GM12878 (cell line): ENCODE data around the gene SPATA32. TPM values are rescaled to one million over a fixed set of nuclear protein-coding genes. Genes with fewer than 3 reads are reported as not detected.

Source experiments
- BACH1 ChIP-seq: fragments of 450-650 bp; IDR thresholded peaks from 2 replicates; pipeline ENCODE4 v1.6.1; 2017; ENCODE audit warnings: mild to moderate bottlenecking, borderline replicate concordance
- BHLHE40 ChIP-seq, 2 experiments: fragments of 450-650 bp in 1 of 2; IDR thresholded peaks; 2 replicates each; pipeline ENCODE4 v1.6.1; 2011 to 2017; ENCODE audit warnings: low read depth in 2 of 2, borderline replicate concordance in 1 of 2, improper control_type of control experiment in 1 of 2, low read length in 1 of 2, mild to moderate bottlenecking in 1 of 2
- CBX3 ChIP-seq: fragments of 200-600 bp; sonication (generic); IDR thresholded peaks from 2 replicates; pipeline ENCODE4 v1.6.1; 2016; ENCODE audit warnings: low read depth, borderline replicate concordance
- EP300 ChIP-seq, 2 experiments: fragments of 150-350 bp in 1 of 2; IDR thresholded peaks; 2 replicates each; pipeline ENCODE4 v1.6.1; 2011 to 2012; ENCODE audit warnings: low read depth in 2 of 2, low read length in 2 of 2, borderline replicate concordance in 1 of 2, improper control_type of control experiment in 1 of 2, inconsistent platforms in 1 of 2; ENCODE audit not compliant: control insufficient read depth in 1 of 2
- ETV6 ChIP-seq, 2 experiments: fragments of 450-650 bp in 1 of 2; IDR thresholded peaks in 1 of 2; conservative IDR thresholded peaks in 1 of 2; 2 replicates each; pipeline ENCODE4 v1.6.1; 2014; ENCODE audit warnings: antibody characterized with exemption in 1 of 2, borderline replicate concordance in 1 of 2, low read depth in 1 of 2, mild to moderate bottlenecking in 1 of 2, moderate library complexity in 1 of 2
- MTA2 ChIP-seq: fragments of 450-650 bp; IDR thresholded peaks from 2 replicates; pipeline ENCODE4 v1.6.1; 2016; ENCODE audit warnings: low read depth, mild to moderate bottlenecking, moderate library complexity
- MXI1 ChIP-seq: fragments of 150-350 bp; IDR thresholded peaks from 2 replicates; pipeline ENCODE4 v1.6.1; 2011; ENCODE audit warnings: low read depth, mild to moderate bottlenecking, inconsistent platforms, low read length, improper control_type of control experiment
- NFYB ChIP-seq: IDR thresholded peaks from 2 replicates; pipeline ENCODE4 v1.6.1; 2011; ENCODE audit warnings: low read depth, mild to moderate bottlenecking, low read length, improper control_type of control experiment, moderate library complexity; ENCODE audit not compliant: insufficient read depth
- NR2F1 ChIP-seq: fragments of 450-650 bp; conservative IDR thresholded peaks from 2 replicates; pipeline ENCODE4 v1.6.1; 2017; ENCODE audit warnings: mild to moderate bottlenecking
- PAX8 ChIP-seq: fragments of 450-650 bp; IDR thresholded peaks from 2 replicates; pipeline ENCODE4 v1.6.1; 2017; ENCODE audit warnings: mild to moderate bottlenecking, moderate library complexity
- SIX5 ChIP-seq: IDR thresholded peaks from 2 replicates; pipeline ENCODE4 v1.6.1; 2011; ENCODE audit warnings: mild to moderate bottlenecking, low read depth, low read length, moderate library complexity; ENCODE audit not compliant: severe bottlenecking
- SMAD1 ChIP-seq: fragments of 450-650 bp; IDR thresholded peaks from 2 replicates; pipeline ENCODE4 v1.6.1; 2018; ENCODE audit warnings: mild to moderate bottlenecking, low read depth; ENCODE audit not compliant: partially characterized antibody
- YY1 ChIP-seq: IDR thresholded peaks from 2 replicates; pipeline ENCODE4 v1.6.1; 2011; ENCODE audit warnings: low read depth, mild to moderate bottlenecking, low read length
- polyA plus RNA-seq, 11 experiments: library from polyadenylated mRNA; depleted of rRNA in 4 of 11; unstranded in 6 of 11; stranded (reverse) in 5 of 11; fragments of >200 nt; fragmentation: Nextera tagmentation in 4 of 11; fragmentation: Illumina TruSeq in 1 of 11; extraction: Ambion mirVana in 4 of 11; extraction: Trizol in 1 of 11; gene quantifications; 1 replicate in 1 of 11; 2 replicates in 10 of 11; pipeline versions ENCODE4 v1.2.1 to v1.2.3, GENCODE V29; 2011 to 2016; ENCODE audit warnings: inconsistent platforms in 2 of 11, missing spikeins in 2 of 11, low read depth in 1 of 11
- total RNA-seq, 4 experiments: library from RNA; depleted of rRNA in 3 of 4; stranded (reverse); fragments of >200 nt in 3 of 4; fragmentation: Illumina TruSeq in 1 of 4; extraction: Trizol in 1 of 4; gene quantifications; 2 replicates each; pipeline versions ENCODE4 v1.2.1 to v1.2.3, GENCODE V29; 2013 to 2021
- TF ChIP-seq, protein P1 (sequence below): IDR thresholded peaks from 2 replicates; pipeline ENCODE4 v1.6.1; 2011; ENCODE audit warnings: borderline replicate concordance, low read depth, mild to moderate bottlenecking, moderate library complexity, low read length; ENCODE audit not compliant: insufficient read depth, poor library complexity, severe bottlenecking
- TF ChIP-seq, protein P2 (sequence below): IDR thresholded peaks from 2 replicates; pipeline ENCODE4 v1.6.1; 2012; ENCODE audit warnings: low read depth, low read length, improper control_type of control experiment
- TF ChIP-seq, protein P3 (sequence below): IDR thresholded peaks from 2 replicates; pipeline ENCODE4 v1.6.1; 2011; ENCODE audit warnings: borderline replicate concordance, low read depth, mild to moderate bottlenecking, moderate library complexity, mixed read lengths, low read length; ENCODE audit not compliant: insufficient read depth; ENCODE audit errors: extremely low read length
- TF ChIP-seq, protein P4 (sequence below): fragments of 450-650 bp; conservative IDR thresholded peaks from 2 replicates; pipeline ENCODE4 v1.6.1; 2017; ENCODE audit warnings: mild to moderate bottlenecking, moderate library complexity
- TF ChIP-seq, protein P5 (sequence below): IDR thresholded peaks from 2 replicates; pipeline ENCODE4 v1.6.1; 2011; ENCODE audit warnings: low read depth, mild to moderate bottlenecking, low read length, moderate library complexity, borderline replicate concordance; ENCODE audit errors: extremely low read depth
- TF ChIP-seq, protein P6 (sequence below): fragments of 450-650 bp; IDR thresholded peaks from 2 replicates; pipeline ENCODE4 v1.6.1; 2017; ENCODE audit warnings: mild to moderate bottlenecking, low read depth, inconsistent platforms; ENCODE audit not compliant: poor library complexity, severe bottlenecking

The SPATA32 gene
- total and polyA plus RNA-seq, 10 of the 15 experiments (the other 5 are each of a cell fraction or from before 2014, with no cell fraction given) = 0.03 to 0.35 (median 0.11) TPM; not detected in 3

DNA sequence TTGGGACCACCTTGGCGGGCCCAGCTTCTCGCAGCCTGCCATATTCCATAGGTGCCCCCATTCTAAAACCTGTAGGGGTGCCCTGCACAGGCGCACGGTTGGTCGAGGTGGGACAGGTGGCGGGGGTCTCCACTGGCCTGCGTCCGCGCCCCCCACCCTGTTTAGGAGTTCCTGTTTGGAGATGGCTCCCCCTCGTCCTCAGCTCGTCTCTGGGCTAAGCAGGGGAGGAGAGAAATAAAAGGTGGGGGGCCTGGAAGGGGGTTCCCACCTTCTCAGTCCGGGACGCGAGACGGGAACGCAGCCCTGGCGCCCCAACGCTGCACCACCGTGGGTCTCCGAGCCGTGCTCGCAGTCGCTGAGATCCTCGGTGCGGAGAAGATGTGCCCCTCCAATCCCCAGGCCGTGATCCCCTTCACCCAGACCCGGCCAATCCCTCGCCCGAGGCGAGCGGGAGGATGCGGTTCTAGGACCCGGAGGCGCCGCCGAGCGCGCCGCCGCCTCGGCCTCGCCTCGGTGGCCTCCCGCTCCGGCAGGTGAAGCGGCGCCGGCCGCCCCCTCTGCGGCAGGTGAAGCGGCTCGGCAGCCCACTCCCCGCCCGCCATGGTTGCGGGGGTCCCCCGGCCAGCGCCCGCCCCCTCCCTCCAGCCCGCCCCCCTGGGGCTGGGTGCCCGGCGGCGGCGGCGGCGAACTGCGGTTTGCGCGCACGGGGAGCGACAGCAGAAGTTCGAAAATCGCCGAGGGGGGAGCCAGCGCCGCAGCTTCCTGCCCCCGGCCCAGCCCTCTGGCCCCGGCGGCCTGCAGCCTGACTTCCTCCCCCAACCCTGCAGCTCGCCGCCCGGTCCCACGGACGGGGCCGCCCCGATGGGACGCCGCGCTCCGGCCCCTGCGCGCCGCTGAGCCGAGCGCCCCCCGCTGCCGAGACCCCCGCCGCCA lies 40.5 kb downstream of the SPATA32 start, which contains the start of gene FMNL1 (continued):
- TF ChIP-seq, protein P1, sequence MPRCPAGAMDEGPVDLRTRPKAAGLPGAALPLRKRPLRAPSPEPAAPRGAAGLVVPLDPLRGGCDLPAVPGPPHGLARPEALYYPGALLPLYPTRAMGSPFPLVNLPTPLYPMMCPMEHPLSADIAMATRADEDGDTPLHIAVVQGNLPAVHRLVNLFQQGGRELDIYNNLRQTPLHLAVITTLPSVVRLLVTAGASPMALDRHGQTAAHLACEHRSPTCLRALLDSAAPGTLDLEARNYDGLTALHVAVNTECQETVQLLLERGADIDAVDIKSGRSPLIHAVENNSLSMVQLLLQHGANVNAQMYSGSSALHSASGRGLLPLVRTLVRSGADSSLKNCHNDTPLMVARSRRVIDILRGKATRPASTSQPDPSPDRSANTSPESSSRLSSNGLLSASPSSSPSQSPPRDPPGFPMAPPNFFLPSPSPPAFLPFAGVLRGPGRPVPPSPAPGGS = no peak
- TF ChIP-seq MTA2 (no peak), ETV6 (conservative IDR thresholded peaks at IDR 0.05 in 1 of 2, IDR thresholded peaks at IDR 0.05 in 1 of 2; ENCODE audit: borderline replicate concordance in 1 of 2, low read depth in 1 of 2) (no peak), NR2F1 (peak; percentile 58), SMAD1 (no peak), BHLHE40 (IDR thresholded peaks at IDR 0.05; ENCODE audit: borderline replicate concordance in 1 of 2, low read depth in 2 of 2, low read length in 1 of 2) (peak; percentile 69 to 92; a peak in 3 of 4 replicates), BACH1 (peak; percentile 52; the same call in 1 of the 2 replicates), PAX8 (no peak), YY1 (peak; percentile 66), CBX3 (no peak), NFYB (no peak), EP300 (IDR thresholded peaks at IDR 0.05; ENCODE audit: borderline replicate concordance in 1 of 2, control insufficient read depth in 1 of 2, low read depth in 2 of 2, low read length in 2 of 2) (no peak), SIX5 (no peak), MXI1 (no peak)
- TF ChIP-seq, protein P2, sequence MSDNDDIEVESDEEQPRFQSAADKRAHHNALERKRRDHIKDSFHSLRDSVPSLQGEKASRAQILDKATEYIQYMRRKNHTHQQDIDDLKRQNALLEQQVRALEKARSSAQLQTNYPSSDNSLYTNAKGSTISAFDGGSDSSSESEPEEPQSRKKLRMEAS = no peak
- TF ChIP-seq, protein P3, sequence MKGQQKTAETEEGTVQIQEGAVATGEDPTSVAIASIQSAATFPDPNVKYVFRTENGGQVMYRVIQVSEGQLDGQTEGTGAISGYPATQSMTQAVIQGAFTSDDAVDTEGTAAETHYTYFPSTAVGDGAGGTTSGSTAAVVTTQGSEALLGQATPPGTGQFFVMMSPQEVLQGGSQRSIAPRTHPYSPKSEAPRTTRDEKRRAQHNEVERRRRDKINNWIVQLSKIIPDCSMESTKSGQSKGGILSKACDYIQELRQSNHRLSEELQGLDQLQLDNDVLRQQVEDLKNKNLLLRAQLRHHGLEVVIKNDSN = no peak
- TF ChIP-seq, protein P4, sequence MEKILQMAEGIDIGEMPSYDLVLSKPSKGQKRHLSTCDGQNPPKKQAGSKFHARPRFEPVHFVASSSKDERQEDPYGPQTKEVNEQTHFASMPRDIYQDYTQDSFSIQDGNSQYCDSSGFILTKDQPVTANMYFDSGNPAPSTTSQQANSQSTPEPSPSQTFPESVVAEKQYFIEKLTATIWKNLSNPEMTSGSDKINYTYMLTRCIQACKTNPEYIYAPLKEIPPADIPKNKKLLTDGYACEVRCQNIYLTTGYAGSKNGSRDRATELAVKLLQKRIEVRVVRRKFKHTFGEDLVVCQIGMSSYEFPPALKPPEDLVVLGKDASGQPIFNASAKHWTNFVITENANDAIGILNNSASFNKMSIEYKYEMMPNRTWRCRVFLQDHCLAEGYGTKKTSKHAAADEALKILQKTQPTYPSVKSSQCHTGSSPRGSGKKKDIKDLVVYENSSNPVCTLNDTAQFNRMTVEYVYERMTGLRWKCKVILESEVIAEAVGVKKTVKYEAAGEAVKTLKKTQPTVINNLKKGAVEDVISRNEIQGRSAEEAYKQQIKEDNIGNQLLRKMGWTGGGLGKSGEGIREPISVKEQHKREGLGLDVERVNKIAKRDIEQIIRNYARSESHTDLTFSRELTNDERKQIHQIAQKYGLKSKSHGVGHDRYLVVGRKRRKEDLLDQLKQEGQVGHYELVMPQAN = 0 out of 2 replicates have a peak, but pooled peaks have one; percentile 24
- TF ChIP-seq, protein P5, sequence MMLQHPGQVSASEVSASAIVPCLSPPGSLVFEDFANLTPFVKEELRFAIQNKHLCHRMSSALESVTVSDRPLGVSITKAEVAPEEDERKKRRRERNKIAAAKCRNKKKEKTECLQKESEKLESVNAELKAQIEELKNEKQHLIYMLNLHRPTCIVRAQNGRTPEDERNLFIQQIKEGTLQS = no peak
- TF ChIP-seq, protein P6, sequence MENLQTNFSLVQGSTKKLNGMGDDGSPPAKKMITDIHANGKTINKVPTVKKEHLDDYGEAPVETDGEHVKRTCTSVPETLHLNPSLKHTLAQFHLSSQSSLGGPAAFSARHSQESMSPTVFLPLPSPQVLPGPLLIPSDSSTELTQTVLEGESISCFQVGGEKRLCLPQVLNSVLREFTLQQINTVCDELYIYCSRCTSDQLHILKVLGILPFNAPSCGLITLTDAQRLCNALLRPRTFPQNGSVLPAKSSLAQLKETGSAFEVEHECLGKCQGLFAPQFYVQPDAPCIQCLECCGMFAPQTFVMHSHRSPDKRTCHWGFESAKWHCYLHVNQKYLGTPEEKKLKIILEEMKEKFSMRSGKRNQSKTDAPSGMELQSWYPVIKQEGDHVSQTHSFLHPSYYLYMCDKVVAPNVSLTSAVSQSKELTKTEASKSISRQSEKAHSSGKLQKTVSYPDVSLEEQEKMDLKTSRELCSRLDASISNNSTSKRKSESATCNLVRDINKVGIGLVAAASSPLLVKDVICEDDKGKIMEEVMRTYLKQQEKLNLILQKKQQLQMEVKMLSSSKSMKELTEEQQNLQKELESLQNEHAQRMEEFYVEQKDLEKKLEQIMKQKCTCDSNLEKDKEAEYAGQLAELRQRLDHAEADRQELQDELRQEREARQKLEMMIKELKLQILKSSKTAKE = no peak
